IPS DF 4.7 (cell line): ENCODE data around the gene SEM1.
"Not testable (repeated sequence)": the region's sequence is repeated elsewhere in the genome, so short reads cannot be mapped to it uniquely, and the experiment has no call there.

ENCODE experiments used
- DNase-seq: peaks from one replicate; pipeline ENCODE4 v3.0.0-alpha.2; 2013; ENCODE audit warnings: low spot score; ENCODE audit errors: extremely low read depth

The SEM1 gene

DNA sequence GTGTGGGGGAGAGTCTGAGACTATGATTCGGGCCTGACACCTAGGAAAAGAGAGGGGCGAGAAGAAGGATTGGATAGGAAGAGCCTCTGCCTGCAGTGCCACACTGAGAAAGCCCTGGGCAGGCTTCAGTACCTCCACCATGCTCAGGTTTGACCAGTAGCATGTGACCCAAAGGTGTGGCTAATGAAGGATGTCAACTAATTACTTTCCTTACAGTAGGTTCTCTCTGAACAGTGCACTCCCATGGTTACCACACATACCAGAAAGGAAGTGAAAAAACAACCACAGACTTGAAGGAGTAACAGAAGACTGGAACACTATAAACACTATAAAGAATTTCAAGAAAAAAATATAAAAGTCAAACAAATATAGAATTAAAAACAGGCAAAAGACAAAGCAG, 46.2 kb downstream of the SEM1 start:
- DNase-seq, result no peak

DNA sequence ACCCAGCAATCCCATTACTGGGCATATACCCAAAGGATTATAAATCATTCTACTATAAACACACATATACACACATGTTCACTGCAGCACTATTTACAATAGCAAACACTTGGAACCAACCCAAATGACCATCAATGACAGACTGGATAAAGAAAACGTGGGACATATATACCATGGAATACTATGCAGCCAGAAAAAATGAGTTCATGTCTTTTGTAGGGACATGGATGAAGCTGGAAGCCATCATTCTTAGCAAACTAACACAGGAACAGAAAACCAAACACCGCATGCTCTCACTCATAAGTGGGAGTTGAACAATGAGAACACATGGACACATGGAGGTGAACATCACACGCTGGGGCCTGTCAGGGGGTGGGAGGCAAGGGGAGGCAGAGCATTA, 47.5 kb downstream of the SEM1 start:
- not testable (repeated sequence) for DNase-seq

DNA sequence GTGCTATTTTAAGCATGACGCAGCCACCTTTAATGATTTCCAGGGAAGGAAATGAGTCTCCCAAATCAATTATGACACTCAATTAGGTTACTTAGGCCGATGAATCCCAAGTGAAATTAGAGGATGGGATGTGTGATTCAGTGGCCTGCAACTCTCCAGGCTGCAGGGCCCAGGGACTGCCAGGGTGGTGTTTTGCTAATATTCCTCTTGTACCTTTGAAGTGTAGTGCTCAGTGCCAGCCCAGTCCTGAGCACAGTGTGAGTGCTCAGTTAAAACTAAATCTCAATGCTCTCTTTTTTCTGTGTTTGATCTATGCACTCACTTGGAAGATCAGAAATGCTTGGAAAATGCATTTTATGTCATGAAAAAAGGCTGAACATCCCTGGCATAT, 51.6 kb downstream of the SEM1 start:
- no peak for DNase-seq

DNA sequence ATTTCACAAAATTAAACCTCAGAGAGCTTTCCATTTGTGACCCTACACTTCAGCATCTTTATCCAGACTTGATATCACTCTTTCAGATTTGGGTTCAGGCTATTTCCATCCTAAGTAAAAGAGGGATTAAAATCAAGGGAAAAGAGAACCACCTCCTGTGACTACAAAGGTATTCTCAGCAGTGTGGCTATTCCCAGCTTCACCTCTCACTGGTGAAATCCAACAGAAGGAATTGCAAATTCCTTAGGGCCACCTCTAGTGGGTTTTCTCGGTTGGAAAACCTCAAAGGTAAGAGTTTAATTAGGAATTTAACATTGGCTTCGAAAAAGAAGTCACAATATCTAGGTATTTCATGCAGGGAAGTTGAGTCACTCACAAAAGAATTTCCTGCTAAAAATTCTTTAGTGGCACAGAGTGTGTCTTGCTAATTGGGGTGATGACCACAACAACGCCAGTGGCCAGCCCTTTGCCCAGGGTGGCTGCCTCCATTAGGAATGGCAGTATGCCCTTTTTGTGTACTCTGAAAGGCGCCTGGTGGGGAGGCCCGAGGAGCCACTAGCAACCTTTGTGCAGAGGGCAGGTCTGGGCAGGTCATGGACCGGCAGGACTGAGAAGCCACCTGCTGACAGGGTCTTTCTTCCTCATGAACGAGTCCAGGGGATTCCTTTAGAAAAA, 52.2 kb downstream of the SEM1 start:
- DNase-seq, result peak; percentile 3

DNA sequence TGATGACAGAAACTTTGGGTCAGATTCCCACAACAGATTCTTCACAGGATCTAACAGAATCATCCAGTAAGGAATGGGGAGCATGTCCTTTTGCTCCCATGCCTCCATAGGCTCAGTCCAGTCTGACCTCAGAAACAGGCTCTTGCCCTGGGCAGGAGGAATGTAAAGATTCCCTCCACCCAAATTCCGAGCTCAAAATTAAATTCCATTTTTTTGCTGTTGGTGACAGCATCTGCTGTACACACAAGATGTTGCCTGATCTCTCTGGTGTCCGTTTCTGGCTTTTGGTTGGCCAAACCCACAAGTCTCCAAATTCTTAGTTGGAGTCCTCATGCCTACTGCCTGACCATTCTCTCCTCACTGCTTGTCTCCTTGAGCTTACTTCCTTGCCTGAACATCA, 53.7 kb downstream of the SEM1 start:
- DNase-seq, result no peak

DNA sequence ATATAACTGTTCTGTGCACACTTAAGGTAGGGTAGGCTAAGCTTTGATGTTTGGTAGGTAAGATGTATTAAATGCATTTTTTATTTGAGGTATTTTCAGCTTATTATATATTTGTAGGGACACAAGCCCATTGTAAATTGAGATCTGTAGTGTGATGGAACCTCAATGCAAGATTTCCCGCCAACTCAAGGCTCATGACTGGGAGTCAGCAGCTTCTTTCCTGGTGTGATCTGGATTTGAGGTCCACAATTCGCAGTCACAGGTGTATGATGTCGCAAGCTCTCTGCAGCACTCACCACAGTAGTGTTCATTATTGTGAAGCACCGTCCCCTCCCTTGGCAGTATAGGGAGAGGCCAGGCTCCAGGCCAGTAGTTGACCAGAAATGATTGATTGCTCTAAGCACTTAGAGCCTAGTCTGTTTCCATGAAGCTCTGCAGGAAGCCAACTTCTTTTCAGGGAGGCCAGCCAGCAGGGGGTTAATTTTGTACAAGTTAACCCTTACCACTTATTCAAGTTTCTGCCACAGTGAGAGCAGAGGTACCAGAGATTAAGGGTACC, 54.9 kb downstream of the SEM1 start:
- no peak for DNase-seq

DNA sequence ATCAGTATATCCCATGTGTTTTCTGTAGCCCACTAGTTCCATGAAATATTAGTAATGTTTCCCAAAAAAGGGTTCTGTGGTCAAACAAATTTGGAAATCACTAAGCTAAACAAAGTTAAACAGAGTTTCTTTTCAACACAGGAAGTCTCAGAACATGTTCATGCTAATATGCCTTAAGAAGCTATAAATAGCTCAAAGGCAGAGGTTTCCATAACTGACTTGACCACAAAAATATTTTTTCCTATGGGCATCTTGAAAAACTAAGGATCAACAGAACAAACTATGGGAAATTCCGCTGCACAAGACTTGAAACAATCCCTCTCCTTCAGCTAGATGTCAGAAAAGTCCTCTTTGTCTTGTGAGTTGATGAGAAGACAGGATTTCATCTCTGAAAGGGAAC, 59.7 kb downstream of the SEM1 start:
- no peak for DNase-seq

DNA sequence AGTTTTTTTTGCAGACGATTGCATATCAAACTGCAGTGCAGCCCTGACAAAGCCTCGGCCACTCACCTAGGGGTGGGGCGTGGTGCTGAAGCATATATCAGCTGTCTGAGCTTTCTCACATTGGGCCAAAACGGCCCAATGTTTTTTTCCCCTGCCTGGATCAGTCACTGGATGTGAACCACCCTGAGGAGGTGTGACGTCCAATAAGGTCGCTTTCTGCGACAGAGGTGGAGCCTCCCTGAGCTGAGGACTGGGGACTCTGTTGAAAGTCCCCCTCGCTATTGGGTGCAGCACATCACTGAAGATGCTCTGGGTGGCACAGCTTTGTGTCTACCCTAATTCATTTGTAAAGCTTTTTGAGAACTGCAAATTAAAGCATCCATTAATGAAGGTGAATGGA, 60.9 kb downstream of the SEM1 start:
- DNase-seq, result no peak

DNA sequence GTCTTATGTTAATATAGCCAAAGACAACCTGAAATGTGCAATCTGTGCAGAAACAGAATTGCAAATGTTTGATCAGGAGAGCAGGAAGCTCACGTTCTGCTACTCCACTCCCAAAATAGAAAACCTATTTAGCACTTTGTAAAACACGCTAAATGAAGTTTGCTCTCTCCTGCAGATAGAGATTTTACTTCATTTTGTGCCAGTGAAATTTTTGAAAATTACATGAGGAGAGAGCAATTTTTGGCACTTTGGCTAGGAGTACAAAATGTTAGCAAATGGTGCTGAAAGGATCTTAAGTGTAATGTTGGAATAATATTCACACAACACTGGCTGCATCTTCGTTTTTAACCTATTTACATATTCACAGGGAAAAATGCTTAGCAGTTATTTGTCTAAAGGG, 61.9 kb downstream of the SEM1 start:
- no peak for DNase-seq

DNA sequence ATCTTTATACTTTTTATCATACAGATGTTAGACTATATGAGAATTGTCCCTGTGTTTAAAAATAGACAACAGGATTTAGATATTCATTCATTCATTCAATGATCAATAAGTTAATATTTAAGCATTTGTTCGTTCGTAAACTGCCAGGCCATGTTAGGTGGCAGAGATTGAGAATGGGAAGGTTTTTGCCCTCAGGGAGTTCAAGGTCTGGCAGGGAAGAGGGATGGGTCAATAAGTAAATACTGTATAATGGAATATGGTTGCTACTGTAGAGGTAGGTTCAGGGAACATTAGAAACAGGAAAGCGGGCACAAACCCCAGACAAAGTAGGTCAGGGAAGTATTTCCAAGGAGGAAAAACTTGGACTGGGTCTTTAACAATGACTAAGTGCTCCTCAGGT, 64.6 kb downstream of the SEM1 start:
- DNase-seq, result no peak

DNA sequence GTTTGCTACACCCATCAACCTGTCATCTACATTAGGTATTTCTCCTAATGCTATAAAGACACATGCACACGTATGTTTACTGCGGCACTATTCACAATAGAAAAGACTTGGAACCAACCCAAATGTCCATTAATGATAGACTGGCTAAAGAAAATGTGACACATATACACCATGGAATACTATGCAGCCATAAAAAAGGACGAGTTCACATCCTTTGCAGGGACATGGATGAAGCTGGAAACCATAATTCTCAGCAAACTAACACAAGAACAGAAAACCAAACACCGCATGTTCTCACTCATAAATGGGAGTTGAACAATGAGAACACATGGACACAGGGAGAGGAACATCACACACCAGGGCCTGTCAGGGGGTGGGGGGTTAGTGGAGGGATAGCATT, 66.2 kb downstream of the SEM1 start:
- DNase-seq, result not testable (repeated sequence)

DNA sequence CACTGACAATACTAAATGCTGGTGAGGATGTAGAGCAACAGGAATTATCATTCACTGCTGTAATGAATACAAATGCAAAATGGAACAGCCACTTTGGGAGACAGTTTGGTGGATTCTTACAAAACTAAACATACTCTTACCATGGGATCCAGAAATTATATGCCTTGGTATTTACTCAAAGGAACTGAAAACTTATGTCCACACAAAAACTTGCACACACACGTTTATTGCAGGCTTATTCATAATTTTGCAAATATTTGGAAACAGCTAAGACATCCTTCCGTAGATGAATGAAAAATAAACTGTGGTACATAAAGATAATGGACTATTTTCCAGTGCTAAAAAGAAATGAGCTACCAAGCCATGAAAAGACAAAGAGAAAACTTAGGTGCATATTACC, 69.6 kb downstream of the SEM1 start:
- no peak for DNase-seq
